ENCODE results near the gene ANKRD7.

The ANKRD7 gene

DNA sequence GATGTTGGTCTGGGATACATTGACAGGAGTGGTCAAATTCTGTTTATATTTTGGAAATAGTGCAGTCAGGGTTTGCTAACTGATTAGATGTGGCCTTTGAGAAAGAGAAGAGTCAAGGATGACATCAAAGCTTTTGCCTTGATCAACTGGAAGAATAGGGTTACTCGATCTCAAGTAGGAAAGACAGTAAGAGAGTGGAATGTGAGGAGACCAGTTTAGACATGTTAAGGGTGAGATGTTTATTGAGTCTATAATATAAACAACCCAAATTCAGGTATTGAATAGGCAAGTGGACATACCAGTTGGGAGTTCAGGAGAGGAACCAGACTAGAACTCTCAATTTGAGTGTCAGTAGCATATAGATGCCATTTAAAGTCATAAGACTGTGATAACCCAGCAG lies 1.9 kb upstream of the ANKRD7 start:
- TF ChIP-seq POLR2AphosphoS5 (IDR thresholded peaks at IDR 0.05; ENCODE audit: low read depth, low read length): no peak
- TF ChIP-seq SIN3A (IDR thresholded peaks at IDR 0.05; ENCODE audit: borderline replicate concordance, insufficient read depth, low read length): no peak
- TF ChIP-seq TAF1 (IDR thresholded peaks at IDR 0.05; ENCODE audit: borderline replicate concordance, insufficient read depth, low read length): no peak
- TF ChIP-seq, protein P1, sequence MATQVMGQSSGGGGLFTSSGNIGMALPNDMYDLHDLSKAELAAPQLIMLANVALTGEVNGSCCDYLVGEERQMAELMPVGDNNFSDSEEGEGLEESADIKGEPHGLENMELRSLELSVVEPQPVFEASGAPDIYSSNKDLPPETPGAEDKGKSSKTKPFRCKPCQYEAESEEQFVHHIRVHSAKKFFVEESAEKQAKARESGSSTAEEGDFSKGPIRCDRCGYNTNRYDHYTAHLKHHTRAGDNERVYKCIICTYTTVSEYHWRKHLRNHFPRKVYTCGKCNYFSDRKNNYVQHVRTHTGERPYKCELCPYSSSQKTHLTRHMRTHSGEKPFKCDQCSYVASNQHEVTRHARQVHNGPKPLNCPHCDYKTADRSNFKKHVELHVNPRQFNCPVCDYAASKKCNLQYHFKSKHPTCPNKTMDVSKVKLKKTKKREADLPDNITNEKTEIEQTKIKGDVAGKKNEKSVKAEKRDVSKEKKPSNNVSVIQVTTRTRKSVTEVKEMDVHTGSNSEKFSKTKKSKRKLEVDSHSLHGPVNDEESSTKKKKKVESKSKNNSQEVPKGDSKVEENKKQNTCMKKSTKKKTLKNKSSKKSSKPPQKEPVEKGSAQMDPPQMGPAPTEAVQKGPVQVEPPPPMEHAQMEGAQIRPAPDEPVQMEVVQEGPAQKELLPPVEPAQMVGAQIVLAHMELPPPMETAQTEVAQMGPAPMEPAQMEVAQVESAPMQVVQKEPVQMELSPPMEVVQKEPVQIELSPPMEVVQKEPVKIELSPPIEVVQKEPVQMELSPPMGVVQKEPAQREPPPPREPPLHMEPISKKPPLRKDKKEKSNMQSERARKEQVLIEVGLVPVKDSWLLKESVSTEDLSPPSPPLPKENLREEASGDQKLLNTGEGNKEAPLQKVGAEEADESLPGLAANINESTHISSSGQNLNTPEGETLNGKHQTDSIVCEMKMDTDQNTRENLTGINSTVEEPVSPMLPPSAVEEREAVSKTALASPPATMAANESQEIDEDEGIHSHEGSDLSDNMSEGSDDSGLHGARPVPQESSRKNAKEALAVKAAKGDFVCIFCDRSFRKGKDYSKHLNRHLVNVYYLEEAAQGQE (IDR thresholded peaks at IDR 0.05; ENCODE audit: insufficient read depth in 1 of 2, low read depth in 2 of 2, low read length in 2 of 2): no peak
- TF ChIP-seq FOXP2 (optimal IDR thresholded peaks at IDR 0.05; ENCODE audit: borderline replicate concordance, extremely low read depth, extremely low read length, insufficient read depth): no peak

DNA sequence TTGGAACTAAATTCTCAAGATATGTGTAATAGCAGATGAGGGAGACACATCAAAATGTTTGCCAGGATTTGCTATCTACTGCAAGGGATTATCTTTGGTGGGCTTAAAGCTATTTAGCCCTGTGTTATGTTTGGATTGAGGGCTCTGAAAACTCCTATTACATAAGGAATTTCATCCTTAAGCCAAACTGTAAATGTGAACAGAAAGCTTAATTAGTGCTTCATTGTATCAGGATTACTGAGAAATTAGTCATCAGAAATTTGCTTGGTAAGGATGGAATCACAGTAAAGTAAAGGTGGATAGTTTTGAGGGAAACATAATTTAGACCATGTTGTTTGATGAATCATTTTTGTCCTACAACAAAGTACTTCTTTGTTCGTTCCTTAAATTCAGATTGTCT lies 8.3 kb downstream of the ANKRD7 start:
- TF ChIP-seq FOXP2 (optimal IDR thresholded peaks at IDR 0.05; ENCODE audit: borderline replicate concordance, extremely low read depth, extremely low read length, insufficient read depth) (no peak), POLR2AphosphoS5 (IDR thresholded peaks at IDR 0.05; ENCODE audit: low read depth, low read length) (no peak), TAF1 (IDR thresholded peaks at IDR 0.05; ENCODE audit: borderline replicate concordance, insufficient read depth, low read length) (no peak), SIN3A (IDR thresholded peaks at IDR 0.05; ENCODE audit: borderline replicate concordance, insufficient read depth, low read length) (no peak)
- TF ChIP-seq, protein P1 (IDR thresholded peaks at IDR 0.05; ENCODE audit: insufficient read depth in 1 of 2, low read depth in 2 of 2, low read length in 2 of 2): no peak

DNA sequence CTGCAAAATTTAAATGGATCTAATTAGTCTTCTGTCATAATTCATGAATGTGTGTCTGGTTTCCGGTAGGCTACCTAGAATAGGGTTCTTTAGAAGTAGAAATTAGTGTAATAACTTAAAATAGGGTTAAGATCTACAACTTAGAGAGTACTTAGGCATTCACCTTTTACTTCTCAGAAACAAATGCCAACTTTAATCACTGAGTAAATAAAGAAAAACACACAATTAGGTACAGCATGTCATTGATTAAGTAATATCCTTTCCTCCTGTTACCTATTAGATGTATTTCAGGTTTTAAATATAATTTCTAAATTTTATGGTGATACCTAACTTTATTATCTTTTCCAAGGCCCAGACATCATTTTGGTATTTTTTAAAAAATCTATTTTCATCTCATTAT lies 9.3 kb downstream of the ANKRD7 start:
- TF ChIP-seq SIN3A (IDR thresholded peaks at IDR 0.05; ENCODE audit: borderline replicate concordance, insufficient read depth, low read length) (no peak), FOXP2 (optimal IDR thresholded peaks at IDR 0.05; ENCODE audit: borderline replicate concordance, extremely low read depth, extremely low read length, insufficient read depth) (no peak), TAF1 (IDR thresholded peaks at IDR 0.05; ENCODE audit: borderline replicate concordance, insufficient read depth, low read length) (no peak), POLR2AphosphoS5 (IDR thresholded peaks at IDR 0.05; ENCODE audit: low read depth, low read length) (no peak)
- TF ChIP-seq, protein P1 (IDR thresholded peaks at IDR 0.05; ENCODE audit: insufficient read depth in 1 of 2, low read depth in 2 of 2, low read length in 2 of 2): no peak

DNA sequence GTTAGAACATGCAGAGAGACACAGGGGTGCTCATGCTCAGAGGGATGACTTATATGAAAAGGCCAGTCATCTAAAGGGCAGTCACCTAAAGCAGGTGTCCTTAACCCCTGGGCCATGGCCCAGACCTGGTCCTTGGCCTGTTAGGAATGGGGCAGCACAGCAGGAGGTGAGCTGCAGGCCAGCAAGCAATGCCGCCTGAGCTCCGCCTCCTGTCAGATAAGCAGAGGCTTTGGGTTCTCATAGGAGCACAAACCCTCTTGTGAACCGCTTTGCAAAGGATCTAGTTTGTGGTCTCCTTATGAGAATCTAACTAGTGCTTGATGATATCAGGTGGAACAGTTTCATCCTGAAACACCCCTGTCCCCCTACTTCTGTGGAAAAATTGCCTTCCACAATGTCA lies 14.5 kb downstream of the ANKRD7 start:
- no peak for TF ChIP-seq FOXP2 (optimal IDR thresholded peaks at IDR 0.05; ENCODE audit: borderline replicate concordance, extremely low read depth, extremely low read length, insufficient read depth)
- TF ChIP-seq, protein P1 (IDR thresholded peaks at IDR 0.05; ENCODE audit: insufficient read depth in 1 of 2, low read depth in 2 of 2, low read length in 2 of 2): no peak
- TF ChIP-seq SIN3A (IDR thresholded peaks at IDR 0.05; ENCODE audit: borderline replicate concordance, insufficient read depth, low read length): no peak
- TF ChIP-seq TAF1 (IDR thresholded peaks at IDR 0.05; ENCODE audit: borderline replicate concordance, insufficient read depth, low read length): no peak
- no peak for TF ChIP-seq POLR2AphosphoS5 (IDR thresholded peaks at IDR 0.05; ENCODE audit: low read depth, low read length)

DNA sequence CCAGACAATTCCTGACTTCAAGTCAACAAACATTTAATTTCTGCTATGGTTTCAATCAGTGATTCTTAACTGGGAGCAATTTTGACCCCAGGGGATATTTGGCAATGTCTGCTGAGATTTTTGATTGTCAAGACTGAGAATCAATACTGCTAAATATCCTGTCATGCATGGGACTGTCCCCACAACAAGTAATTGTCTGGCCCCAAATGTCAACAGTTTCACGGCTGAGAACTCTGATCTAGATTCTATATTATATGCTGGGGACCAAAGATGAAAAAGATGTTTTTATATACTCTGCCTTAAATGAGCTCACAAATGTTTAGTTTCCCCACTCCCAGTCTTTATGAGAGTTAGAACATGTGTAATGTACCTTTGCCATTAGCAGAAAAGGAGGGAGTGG lies 19.2 kb downstream of the ANKRD7 start:
- TF ChIP-seq FOXP2 (optimal IDR thresholded peaks at IDR 0.05; ENCODE audit: borderline replicate concordance, extremely low read depth, extremely low read length, insufficient read depth) (no peak), POLR2AphosphoS5 (IDR thresholded peaks at IDR 0.05; ENCODE audit: low read depth, low read length) (no peak), SIN3A (IDR thresholded peaks at IDR 0.05; ENCODE audit: borderline replicate concordance, insufficient read depth, low read length) (no peak), TAF1 (IDR thresholded peaks at IDR 0.05; ENCODE audit: borderline replicate concordance, insufficient read depth, low read length) (no peak)
- TF ChIP-seq, protein P1 (IDR thresholded peaks at IDR 0.05; ENCODE audit: insufficient read depth in 1 of 2, low read depth in 2 of 2, low read length in 2 of 2): no peak

All from PFSK-1 (cell line).